Dermis blood vessel endothelial cell (primary cell): ENCODE results near the gene MAN1A1. TPM values are rescaled to one million over a fixed set of nuclear protein-coding genes. Genes with fewer than 3 reads are reported as not detected.

ENCODE experiments used
- DNase-seq: peaks from one replicate; pipeline ENCODE4 v3.0.0; 2010
- total RNA-seq: library from RNA; depleted of rRNA; stranded (reverse); fragments of >200 nt; gene quantifications from 2 replicates; pipeline ENCODE4 v1.2.3, GENCODE V29; 2014

MAN1A1 gene
- total RNA-seq, 1 donor from 2014 or later = 202 TPM

GRCh38 chr6:119267126-119267905, 82.2 kb downstream of the MAN1A1 start:
- DNase-seq = no peak

- DNase-seq = no peak
These were observed 84.6 kb downstream of the MAN1A1 start for GRCh38 chr6:119264854-119265397.

- no peak for DNase-seq
These were observed 86.9 kb downstream of the MAN1A1 start for GRCh38 chr6:119262612-119263011.

- no peak for DNase-seq
These were observed 87.6 kb downstream of the MAN1A1 start for GRCh38 chr6:119261944-119262284.

- no peak for DNase-seq
These were observed 90.5 kb downstream of the MAN1A1 start for GRCh38 chr6:119259027-119259426.

GRCh38 chr6:119257726-119258125, 91.8 kb downstream of the MAN1A1 start:
- no peak for DNase-seq

- no peak for DNase-seq
These were observed 92.5 kb downstream of the MAN1A1 start for GRCh38 chr6:119256978-119257462.

GRCh38 chr6:119256392-119256791, 93.2 kb downstream of the MAN1A1 start:
- DNase-seq = no peak

- no peak for DNase-seq
These were observed 94.1 kb downstream of the MAN1A1 start for GRCh38 chr6:119255492-119255891.

GRCh38 chr6:119250036-119250435, 99.5 kb downstream of the MAN1A1 start:
- DNase-seq = no peak

GRCh38 chr6:119249319-119249718, 100.2 kb downstream of the MAN1A1 start:
- no peak for DNase-seq

GRCh38 chr6:119247504-119247903, 102.1 kb downstream of the MAN1A1 start:
- DNase-seq = no peak

- DNase-seq = no peak
These were observed 105.9 kb downstream of the MAN1A1 start for GRCh38 chr6:119243657-119244056.

- no peak for DNase-seq
These were observed 106.5 kb downstream of the MAN1A1 start for GRCh38 chr6:119243037-119243436.

- DNase-seq = no peak
These were observed 107.8 kb downstream of the MAN1A1 start for GRCh38 chr6:119241540-119242309.

GRCh38 chr6:119241111-119241465, 108.5 kb downstream of the MAN1A1 start:
- peak; percentile 45 for DNase-seq

GRCh38 chr6:119240257-119241110, 109.1 kb downstream of the MAN1A1 start:
- DNase-seq = peak; percentile 57

- DNase-seq = no peak
These were observed 112.3 kb downstream of the MAN1A1 start for GRCh38 chr6:119237177-119237715.

- DNase-seq = no peak
These were observed 114.6 kb downstream of the MAN1A1 start for GRCh38 chr6:119234941-119235340.

GRCh38 chr6:119234457-119234856, 115.1 kb downstream of the MAN1A1 start:
- no peak for DNase-seq

GRCh38 chr6:119233312-119233984, 116.1 kb downstream of the MAN1A1 start:
- DNase-seq = no peak

GRCh38 chr6:119231394-119231793, 118.2 kb downstream of the MAN1A1 start:
- DNase-seq = no peak
